AG09309 (cell line): ENCODE results near the gene PRAMEF1.

Experiments
- DNase-seq: peaks from one replicate; pipeline ENCODE4 v3.0.0-alpha.2; 2010; ENCODE audit warnings: low read depth
- H3K4me3 ChIP-seq: 2 replicates; pipeline ENCODE4 v1.5.1; 2011; ENCODE audit warnings: mild to moderate bottlenecking, low read depth, low read length, moderate library complexity; ENCODE audit not compliant: control insufficient read depth
- CTCF ChIP-seq: IDR thresholded peaks from 2 replicates; pipeline ENCODE4 v1.5.1; 2011; ENCODE audit warnings: mild to moderate bottlenecking, low read depth, low read length, inconsistent platforms; ENCODE audit not compliant: insufficient read depth, control insufficient read depth; ENCODE audit errors: missing control alignments

The PRAMEF1 gene

GRCh38 chr1:12756273-12756672, 34.9 kb upstream of the PRAMEF1 start:
- no peak for TF ChIP-seq CTCF
- no peak overlapping the region for H3K4me3 ChIP-seq
- DNase-seq = no peak

GRCh38 chr1:12756768-12757413, 34.3 kb upstream of the PRAMEF1 start:
- no peak for TF ChIP-seq CTCF
- no peak for DNase-seq
- H3K4me3 ChIP-seq = no peak overlapping the region

- H3K4me3 ChIP-seq = no peak overlapping the region
- no peak for TF ChIP-seq CTCF
- no peak for DNase-seq
Observed at GRCh38 chr1:12757836-12758235, 33.4 kb upstream of the PRAMEF1 start.

- H3K4me3 ChIP-seq = no peak overlapping the region
- no peak for DNase-seq
- no peak for TF ChIP-seq CTCF
Observed at GRCh38 chr1:12760256-12760795, 30.9 kb upstream of the PRAMEF1 start.

GRCh38 chr1:12761781-12762180, 29.4 kb upstream of the PRAMEF1 start:
- TF ChIP-seq CTCF = no peak
- DNase-seq = no peak
- no peak overlapping the region for H3K4me3 ChIP-seq

- DNase-seq = no peak
- H3K4me3 ChIP-seq = no peak overlapping the region
- TF ChIP-seq CTCF = no peak
Observed at GRCh38 chr1:12762766-12763165, 28.4 kb upstream of the PRAMEF1 start.
